Heart right ventricle (tissue), 16 donors: ENCODE data around the gene PCBP2. TPM values are rescaled to one million over a fixed set of nuclear protein-coding genes. Genes with fewer than 3 reads are reported as not detected.

Experiments used
- ATAC-seq, 8 donors: fragments of 200-7000 bp; cut with Tn5 transposase; one replicate each; pipeline ENCODE4 v1.9.1; 2020; ENCODE audit warnings: mild to moderate bottlenecking in 8 of 8, moderate library complexity in 8 of 8, moderate number of reproducible peaks in 1 of 8
- DNase-seq, 2 donors: peaks; one replicate each; pipeline ENCODE4 v3.0.0-alpha.2; 2020
- H3K27ac ChIP-seq, 10 donors: fragments of 200-600 bp; sonication (generic) in 2 of 10; one replicate each; pipeline versions ENCODE4 v1.5.0 to v1.8.0; 2020 to 2022; ENCODE audit warnings: mild to moderate bottlenecking in 3 of 10
- H3K27me3 ChIP-seq, 7 donors: fragments of 200-600 bp; one replicate each; pipeline ENCODE4 v1.8.0; 2021 to 2022; ENCODE audit warnings: mild to moderate bottlenecking in 2 of 7
- H3K36me3 ChIP-seq, 9 donors: fragments of 200-600 bp; sonication (generic) in 1 of 9; one replicate each; pipeline versions ENCODE4 v1.5.0 to v1.8.0; 2020 to 2022; ENCODE audit warnings: mild to moderate bottlenecking in 2 of 9
- H3K4me1 ChIP-seq, 9 donors: fragments of 200-600 bp; sonication (generic) in 1 of 9; one replicate each; pipeline versions ENCODE4 v1.5.0 to v1.8.0; 2020 to 2022; ENCODE audit warnings: mild to moderate bottlenecking in 4 of 9
- H3K4me3 ChIP-seq, 10 donors: fragments of 200-600 bp; sonication (generic) in 2 of 10; one replicate each; pipeline versions ENCODE4 v1.5.0 to v1.8.0; 2020 to 2022; ENCODE audit warnings: mild to moderate bottlenecking in 7 of 10, moderate library complexity in 2 of 10
- H3K9me3 ChIP-seq, 11 donors: fragments of 200-600 bp in 10 of 11; sonication (generic) in 2 of 11; one replicate each; pipeline versions ENCODE4 v1.5.0 to v1.8.0; 2013 to 2022; ENCODE audit warnings: mild to moderate bottlenecking in 2 of 11, control low read depth in 1 of 11, moderate library complexity in 1 of 11
- WGBS, 2 donors: extraction: QIAGEN DNeasy Blood & Tissue Kit; methylation state at CpG; one replicate each; pipeline ENCODE4 v1.1.7; 2013; ENCODE audit warnings: inconsistent platforms in 1 of 2; 5-methylcytosine and 5-hydroxymethylcytosine counted together
- intact Hi-C, 10 donors: fragments of 100-400 bp; cut with DNase I; formaldehyde crosslinking; loops; one replicate each; pipeline versions ENCODE4 v1.11.1 to v1.14.2; 2022
- polyA plus RNA-seq, 2 donors: library from polyadenylated mRNA; stranded (reverse); fragments of 200-250 nt; gene quantifications; one replicate each; pipeline ENCODE4 v1.2.3, GENCODE V29; 2013
- total RNA-seq, 10 donors: library from RNA; stranded (reverse); fragmentation: NEBNext Ultra II Directional in 3 of 10; extraction: Animal tissue kit (Norgen Biotek cat#: 25700) in 3 of 10; gene quantifications; one replicate each; pipeline versions ENCODE4 v1.2.1 to v1.2.4, GENCODE V29; 2021 to 2023
- TF ChIP-seq, protein P1 (sequence below), 9 donors: fragments of 200-600 bp; sonication (generic) in 2 of 9; IDR thresholded peaks; one replicate each; pipeline versions ENCODE4 v1.5.0 to v1.8.0; 2021 to 2022; ENCODE audit warnings: antibody characterized with exemption in 9 of 9, mild to moderate bottlenecking in 5 of 9, moderate library complexity in 1 of 9
- donor health status: Arrhythmogenic right ventricular cardiomyopathy.
- donor health status: ischemic (EF 13 %, LVEDD 7.1; RV severe dilation, severe dysfunction).
- donor health status: healthy with polysubstance abuse.
- donor health status: DM: no; HTN: yes; CAD: no.
- donor health status: DM: no; HTN: no; CAD: no.
- donor health status: ischemic (EF 25% LVEDD 6.9; RV normal size, moderate dysfunction).
- donor health status: ischemic (EF 25% LVEDD 5.7; RV mildly dilated, moderate dysfunction).
- donor health status: healthy.
- donor health status: DM: yes; HTN: yes; CAD: no.
- donor health status: Ischemic cardiomyopathy.
- donor health status: ischemic (EF 35%, LVEDD 5.7; RV mildly dilated, moderate dysfunction).
- donor health status: nonischemic (EF 11% LVEDD 7.7; RV severe dilation, severe dysfunction).
- donor health status: DM: yes; HTN: yes; CAD: no.
- donor health status: PGD.
- donor health status: ischemic (EF 29% LVEDD 5.4; RV normal size, mild dysfunction).
- donor health status: nonischemic (EF 23%, LVEDD 6.1; RV moderate dilation, normal function).

PCBP2 gene
- total and polyA plus RNA-seq, 12 donors, result 281 to 579 (median 555) TPM

DNA sequence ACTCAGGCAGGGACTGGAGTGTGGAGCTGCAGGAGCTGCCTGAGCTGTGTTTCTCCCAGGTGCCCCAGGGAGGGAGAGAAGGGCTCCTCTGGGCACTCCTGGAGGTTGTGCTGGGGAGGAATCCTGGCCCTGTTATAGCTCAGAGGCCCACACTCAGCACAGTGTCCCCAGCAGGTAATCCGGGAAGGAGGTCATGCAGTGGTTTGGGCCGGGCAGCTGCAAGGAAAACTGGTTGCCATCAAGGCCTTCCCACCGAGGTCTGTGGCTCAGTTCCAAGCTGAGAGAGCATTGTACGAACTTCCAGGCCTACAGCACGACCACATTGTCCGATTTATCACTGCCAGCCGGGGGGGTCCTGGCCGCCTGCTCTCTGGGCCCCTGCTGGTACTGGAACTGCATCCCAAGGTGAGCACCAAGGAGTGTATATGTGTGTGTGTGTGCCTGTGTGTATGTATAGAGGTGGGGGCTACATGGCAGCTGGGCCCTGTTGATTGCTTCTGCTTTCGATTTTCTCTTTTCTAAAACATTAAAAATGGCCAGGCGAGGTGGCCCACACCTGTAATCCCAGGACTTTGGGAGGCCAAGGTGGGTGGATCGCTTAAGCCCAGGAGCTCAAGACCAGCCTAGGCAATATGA, 26.3 kb upstream of the PCBP2 start:
- Histone ChIP-seq H3K4me1 (peaks cover 0 to 11% (median 8%) of the 10 kb centered on the region in 9 donors), H3K27ac (no peak overlapping the region), H3K36me3 (no peaks in the 10 kb centered on the region), H3K9me3 (no peaks in the 10 kb centered on the region), H3K27me3 (no peaks in the 10 kb centered on the region), H3K4me3 (no peak overlapping the region)
- no peak for DNase-seq
- ATAC-seq, result no peak
- TF ChIP-seq, protein P1, sequence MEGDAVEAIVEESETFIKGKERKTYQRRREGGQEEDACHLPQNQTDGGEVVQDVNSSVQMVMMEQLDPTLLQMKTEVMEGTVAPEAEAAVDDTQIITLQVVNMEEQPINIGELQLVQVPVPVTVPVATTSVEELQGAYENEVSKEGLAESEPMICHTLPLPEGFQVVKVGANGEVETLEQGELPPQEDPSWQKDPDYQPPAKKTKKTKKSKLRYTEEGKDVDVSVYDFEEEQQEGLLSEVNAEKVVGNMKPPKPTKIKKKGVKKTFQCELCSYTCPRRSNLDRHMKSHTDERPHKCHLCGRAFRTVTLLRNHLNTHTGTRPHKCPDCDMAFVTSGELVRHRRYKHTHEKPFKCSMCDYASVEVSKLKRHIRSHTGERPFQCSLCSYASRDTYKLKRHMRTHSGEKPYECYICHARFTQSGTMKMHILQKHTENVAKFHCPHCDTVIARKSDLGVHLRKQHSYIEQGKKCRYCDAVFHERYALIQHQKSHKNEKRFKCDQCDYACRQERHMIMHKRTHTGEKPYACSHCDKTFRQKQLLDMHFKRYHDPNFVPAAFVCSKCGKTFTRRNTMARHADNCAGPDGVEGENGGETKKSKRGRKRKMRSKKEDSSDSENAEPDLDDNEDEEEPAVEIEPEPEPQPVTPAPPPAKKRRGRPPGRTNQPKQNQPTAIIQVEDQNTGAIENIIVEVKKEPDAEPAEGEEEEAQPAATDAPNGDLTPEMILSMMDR (IDR thresholded peaks at IDR 0.05), result no peak
- WGBS, 2 donors, result 61 to 64% methylated on average over 11 of the region's 11 CpGs
- intact Hi-C loops, result no loop called here

DNA sequence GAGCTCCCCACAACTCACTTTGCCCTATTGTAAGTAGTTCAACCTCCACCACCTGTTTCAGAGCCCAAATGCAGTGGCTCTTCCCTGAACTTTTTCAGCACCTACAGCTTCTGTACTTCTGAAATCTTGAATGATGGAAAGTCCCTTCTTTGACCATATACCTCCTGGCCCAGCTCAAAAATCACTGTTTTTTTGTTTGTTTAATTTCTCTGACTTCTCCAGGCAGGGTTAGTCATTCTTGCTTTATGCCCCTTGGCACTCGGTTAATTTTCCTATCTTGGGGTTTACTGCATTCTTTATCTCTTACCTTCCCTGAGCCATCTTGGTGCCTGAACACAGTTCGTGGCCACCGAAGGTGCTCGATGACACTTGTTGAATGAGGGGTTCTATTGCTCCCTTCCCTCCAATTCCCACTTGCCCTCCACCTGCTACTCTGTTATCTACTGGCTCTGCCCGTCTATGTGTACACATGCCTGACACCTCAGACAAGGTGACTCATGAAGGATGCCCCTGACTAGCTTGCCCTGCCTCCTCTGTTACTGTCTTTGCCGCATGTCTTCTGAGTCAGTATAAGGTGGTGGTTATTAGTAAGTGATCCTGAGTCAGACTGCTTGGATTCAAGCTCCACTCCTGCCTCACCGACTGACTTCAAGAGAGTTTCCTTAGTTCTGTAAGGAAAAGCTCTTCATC, 23.9 kb upstream of the PCBP2 start:
- H3K4me3 ChIP-seq, result no peak overlapping the region
- DNase-seq (no peak), ATAC-seq (no peak)
- no peak overlapping the region for H3K27ac ChIP-seq
- H3K4me1 ChIP-seq, result no peaks in the 10 kb centered on the region
- H3K9me3 ChIP-seq, result no peaks in the 10 kb centered on the region
- TF ChIP-seq, protein P1 (IDR thresholded peaks at IDR 0.05), result no peak
- 80 to 89% methylated on average over 7 of the region's 7 CpGs for WGBS, 2 donors
- no peaks in the 10 kb centered on the region for H3K36me3 ChIP-seq
- intact Hi-C loops, result no loop called here
- no peaks in the 10 kb centered on the region for H3K27me3 ChIP-seq

DNA sequence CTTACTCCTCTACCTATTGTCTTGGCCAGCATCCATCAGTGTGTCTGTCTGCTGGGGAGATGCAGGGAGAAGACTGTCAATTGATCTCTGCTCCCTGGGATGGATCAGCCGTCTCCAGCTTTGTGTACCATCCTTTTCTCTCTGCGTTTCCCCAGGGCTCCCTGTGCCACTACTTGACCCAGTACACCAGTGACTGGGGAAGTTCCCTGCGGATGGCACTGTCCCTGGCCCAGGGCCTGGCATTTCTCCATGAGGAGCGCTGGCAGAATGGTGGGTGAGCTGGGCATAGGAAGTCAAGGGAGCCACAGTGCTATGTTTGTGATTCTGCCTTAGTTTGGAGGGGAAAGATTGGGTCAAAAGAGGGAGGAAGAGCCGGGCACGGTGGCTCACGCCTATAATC, 23.2 kb upstream of the PCBP2 start:
- Histone ChIP-seq H3K9me3 (no peaks in the 10 kb centered on the region), H3K27ac (no peak overlapping the region), H3K4me3 (no peak overlapping the region), H3K36me3 (no peaks in the 10 kb centered on the region), H3K4me1 (no peaks in the 10 kb centered on the region), H3K27me3 (no peaks in the 10 kb centered on the region)
- DNase-seq (no peak), ATAC-seq (no peak)
- WGBS, 2 donors, result 87 to 90% methylated on average over 7 of the region's 7 CpGs
- intact Hi-C loops, result no loop called here
- TF ChIP-seq, protein P1 (IDR thresholded peaks at IDR 0.05), result no peak

DNA sequence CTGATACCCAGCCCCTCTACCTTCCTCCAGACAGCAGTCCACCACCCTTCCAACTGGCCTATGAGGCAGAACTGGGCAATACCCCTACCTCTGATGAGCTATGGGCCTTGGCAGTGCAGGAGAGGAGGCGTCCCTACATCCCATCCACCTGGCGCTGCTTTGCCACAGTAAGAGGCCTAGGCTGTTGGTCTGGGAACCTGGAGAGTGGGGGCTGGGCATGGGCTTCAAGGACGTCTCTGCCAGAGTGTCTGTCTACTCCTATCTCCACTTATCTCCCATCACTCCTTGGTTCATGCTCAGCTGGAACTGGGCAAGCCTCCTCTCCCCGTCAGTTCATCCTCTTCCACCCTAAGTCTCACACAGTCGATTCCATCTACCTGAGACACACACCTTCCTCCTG, 21.8 kb upstream of the PCBP2 start:
- Histone ChIP-seq H3K4me3 (no peak overlapping the region), H3K27ac (no peak overlapping the region), H3K36me3 (no peaks in the 10 kb centered on the region), H3K9me3 (no peaks in the 10 kb centered on the region), H3K27me3 (no peaks in the 10 kb centered on the region), H3K4me1 (no peaks in the 10 kb centered on the region)
- DNase-seq (no peak), ATAC-seq (no peak)
- TF ChIP-seq, protein P1 (IDR thresholded peaks at IDR 0.05), result no peak
- intact Hi-C loops, result no loop called here
- WGBS, 2 donors, result 85 to 88% methylated on average over 5 of the region's 5 CpGs
